A549 (cell line): ENCODE data around the gene MFN1.

Experiments used
- CTCF ChIP-seq: fragments of >200 bp; sonication (Bioruptor Twin); formaldehyde crosslinking; IDR thresholded peaks from 3 replicates; pipeline ENCODE4 v1.5.1; 2016
- POLR2A ChIP-seq: IDR thresholded peaks from 2 replicates; pipeline ENCODE4 v1.6.1; 2012; ENCODE audit warnings: mild to moderate bottlenecking, low read length

GRCh38 chr3:179402963-179403362 lies 55.5 kb downstream of the MFN1 start:
- TF ChIP-seq POLR2A (no peak), CTCF (no peak)
